ENCODE data around the gene SLC27A3.

Gene SLC27A3

DNA sequence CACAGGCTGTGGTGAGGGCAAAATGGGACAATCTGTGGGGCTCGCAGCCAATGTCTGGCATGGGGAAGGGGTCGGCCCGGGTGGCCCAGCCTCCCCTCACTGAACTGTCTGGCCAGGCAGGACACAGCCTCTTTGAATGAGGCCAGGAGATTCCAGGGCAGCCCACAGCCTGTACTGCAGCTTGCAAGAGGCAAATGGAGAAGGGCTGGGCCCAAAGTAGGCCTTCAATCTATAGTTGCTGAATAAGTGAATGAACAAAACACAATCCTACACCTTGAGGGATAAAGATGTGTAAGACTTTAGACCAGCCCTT lies 23.2 kb downstream of the SLC27A3 start:
- DNase-seq (ENCODE audit: low read depth in 2 of 2), result no peak

DNA sequence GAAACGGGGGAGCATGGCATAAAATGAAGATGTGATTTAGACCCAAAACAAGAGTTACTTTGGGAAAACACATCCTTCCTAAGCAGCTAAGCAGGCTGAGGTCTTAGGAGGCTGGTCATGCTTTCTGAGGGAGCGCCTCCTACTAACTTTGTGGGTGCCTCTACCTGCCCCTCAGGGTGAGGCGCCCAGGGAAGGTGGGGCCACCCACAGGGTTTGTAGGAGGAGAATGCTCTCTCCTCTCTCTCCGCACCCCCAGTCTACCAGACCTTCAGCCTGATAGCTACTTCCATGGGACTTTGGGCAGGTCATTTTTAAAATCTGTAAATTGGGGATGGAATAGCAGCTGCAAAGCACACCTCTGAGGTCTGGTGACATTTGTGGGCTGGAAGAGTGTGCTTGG lies 23.8 kb downstream of the SLC27A3 start:
- no peak for DNase-seq (ENCODE audit: low read depth in 2 of 2)

DNA sequence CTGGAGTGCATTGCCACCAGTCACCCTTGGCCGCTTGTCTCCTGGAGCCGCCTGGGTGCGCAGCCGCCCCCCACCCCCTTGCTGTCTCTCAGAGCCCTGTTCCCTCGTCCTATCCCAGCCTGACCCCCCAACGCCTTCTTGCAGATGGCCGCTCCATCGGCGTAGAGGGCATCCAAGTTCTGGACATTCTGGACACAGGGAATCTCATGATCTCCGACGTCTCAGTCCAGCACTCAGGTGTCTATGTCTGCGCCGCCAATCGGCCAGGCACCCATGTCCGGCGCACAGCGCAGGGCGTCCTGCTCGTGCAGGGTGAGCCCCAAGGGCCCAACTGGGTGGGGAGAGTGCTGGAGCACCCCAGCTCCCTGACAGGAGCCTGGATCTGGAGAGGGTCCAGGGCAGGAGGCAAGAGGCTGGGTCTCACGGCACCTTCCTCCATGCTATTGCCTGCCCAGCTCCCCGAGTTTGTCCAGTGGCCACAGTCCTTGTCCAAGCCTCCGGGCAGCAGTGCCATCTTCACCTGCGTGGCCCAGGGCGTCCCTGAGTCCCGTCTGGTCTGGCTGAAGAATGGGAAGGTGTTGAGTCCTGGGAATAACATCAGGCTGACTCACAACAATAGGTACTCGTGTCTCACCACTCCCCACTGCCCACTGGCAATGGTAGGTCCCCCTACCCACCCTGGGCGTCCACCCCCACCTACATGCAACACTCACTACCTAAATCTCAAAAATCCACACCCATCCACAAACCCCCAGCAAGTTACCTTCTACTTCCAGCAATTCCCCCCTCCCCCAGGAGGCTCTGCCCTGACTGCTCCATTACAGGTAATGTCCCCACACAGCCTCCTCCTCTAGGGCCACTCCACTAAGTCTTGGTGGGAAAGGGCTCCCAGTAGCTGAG lies 24.6 kb downstream of the SLC27A3 start:
- no peak for DNase-seq (ENCODE audit: low read depth in 2 of 2)

DNA sequence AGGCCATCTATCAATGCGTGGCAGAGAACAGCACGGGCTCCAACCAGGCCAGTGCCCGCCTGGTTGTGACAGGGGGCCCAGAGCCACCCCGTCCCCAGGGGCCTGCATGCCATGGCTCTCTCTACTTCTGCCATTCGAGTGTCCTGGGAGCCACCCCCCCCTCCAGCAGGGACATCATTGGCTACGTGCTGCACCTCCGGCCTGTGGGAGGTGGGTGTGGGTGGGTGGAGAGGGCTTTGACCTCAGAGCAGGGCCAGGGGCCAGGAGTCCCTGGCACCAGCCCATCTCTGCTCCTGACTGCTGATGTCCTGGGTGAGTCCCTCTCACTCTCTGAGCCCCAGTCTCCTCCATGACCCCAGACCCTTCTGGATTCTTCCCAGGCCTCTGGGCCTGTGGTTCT lies 25.3 kb downstream of the SLC27A3 start:
- DNase-seq (ENCODE audit: low read depth in 2 of 2), result no peak

DNA sequence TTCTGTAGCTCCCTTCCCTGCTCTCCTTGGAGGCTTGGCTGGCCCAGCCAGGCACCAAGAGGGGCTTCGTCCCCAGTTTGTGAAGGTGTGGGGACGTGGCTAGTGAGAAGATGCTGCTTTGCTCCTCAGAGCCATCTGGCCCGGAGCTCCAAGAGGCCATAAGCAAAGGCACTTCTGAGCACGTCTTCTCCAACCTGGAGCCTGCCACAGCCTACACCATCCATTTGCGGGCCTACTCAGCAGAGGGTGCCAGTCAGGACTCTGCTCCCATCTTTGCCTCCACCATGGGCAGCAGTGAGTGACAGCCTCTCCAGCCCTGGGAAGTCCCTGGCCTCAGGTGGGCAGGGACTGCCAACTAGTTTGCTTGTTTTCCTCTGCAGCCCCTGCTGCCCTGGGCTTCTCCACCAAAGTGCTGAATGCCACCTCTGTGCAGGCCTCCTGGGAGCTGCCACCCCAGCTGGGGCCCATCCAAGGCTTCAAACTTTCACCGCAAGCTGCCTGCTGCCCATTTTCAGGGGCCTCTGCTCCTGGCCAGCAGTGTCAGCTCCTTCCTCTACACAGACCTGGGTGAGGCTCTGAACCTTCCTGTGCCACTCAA lies 25.9 kb downstream of the SLC27A3 start:
- no peak for DNase-seq (ENCODE audit: low read depth in 2 of 2)

DNA sequence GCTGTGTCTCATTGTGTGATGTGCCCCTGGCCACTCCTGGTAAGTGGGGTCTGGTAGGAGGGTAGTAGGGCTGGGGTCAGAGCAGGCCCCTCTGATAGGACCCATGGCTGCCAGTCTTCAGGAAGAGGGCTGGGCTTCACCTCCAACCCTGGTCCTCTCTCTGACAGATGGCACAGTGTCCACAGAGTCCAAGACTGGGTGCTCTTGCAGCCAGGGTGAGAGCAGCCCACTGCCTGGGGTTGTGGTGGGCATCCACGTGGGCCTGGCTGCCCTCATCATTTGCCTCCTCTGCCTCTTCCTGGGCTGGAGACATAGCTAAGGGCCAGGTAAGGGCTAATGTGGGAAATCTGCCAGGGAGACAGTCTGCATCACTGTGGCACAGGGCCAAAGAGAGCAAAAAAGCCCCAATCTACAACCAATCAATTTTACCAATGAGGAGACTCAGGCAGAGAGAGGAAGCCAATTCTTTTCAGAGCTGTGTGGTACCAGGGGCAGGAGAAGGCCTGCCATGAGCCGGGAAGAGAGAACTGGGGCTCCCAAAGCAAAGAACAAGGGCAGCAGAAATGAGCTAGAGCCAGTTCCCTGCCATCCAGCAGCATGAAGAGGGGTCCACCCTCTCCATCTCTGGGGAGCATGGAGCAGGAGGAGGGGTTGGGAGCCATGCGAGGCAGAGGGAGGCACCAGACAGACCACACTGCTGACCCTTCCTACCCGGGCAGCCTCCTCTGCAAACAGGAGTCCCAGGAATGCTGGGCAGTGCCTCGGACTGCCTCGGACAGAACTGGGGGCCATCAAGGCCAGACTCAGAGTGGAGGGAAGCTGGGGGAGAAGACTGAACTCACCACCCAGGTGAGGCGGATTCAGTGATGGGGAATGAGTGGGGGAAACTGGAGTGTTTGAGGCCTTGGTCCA lies 26.8 kb downstream of the SLC27A3 start:
- DNase-seq (ENCODE audit: low read depth in 2 of 2), result no peak

DNA sequence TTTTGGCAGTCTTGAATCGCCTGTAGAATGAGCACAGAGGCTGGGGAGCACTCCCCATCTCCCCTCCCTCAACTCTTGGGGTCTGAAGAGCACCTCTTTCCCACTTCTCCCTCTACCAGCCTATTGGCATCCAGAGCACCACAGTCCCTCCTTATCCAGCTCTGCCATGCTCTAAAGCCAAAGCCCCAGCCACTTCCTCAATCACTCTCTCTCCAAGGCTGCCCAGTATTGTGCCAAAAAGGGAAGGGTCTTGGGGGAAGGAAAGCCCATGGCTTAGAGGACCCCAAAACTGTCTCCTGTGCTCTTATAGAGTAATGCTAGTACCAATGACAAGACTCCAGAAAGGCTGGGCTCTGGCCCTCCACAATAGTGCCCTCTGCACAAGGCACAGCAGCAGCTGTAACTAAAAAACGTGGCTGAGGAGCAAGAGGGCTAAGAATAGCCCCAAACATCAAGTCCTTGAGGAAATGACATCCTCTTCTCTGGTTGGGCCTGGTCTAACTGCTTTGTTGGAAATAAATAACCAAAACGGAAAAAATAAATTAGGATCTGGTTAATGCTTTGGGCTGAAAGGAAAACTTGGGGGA lies 28.4 kb downstream of the SLC27A3 start:
- no peak for DNase-seq (ENCODE audit: low read depth in 2 of 2)

DNA sequence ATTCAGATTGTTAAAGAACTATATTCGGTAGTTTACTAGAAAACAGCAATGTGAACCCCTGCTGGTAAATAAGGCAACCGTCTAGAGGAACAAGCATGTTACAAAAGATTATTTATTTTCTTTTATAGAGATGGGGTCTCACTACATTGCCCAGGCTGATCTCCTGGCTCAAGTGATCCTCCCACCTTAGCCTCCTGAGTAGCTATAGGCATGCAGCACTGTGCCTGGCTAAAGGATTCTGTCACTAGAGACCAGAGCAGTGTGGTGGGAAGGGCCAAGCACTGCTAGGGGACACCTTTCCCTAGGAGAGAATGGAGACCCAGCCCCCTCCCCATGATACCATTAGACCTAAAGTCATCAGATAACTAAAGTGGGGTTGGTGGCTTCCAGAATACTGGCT lies 28.9 kb downstream of the SLC27A3 start:
- no peak for DNase-seq (ENCODE audit: low read depth in 2 of 2)

DNA sequence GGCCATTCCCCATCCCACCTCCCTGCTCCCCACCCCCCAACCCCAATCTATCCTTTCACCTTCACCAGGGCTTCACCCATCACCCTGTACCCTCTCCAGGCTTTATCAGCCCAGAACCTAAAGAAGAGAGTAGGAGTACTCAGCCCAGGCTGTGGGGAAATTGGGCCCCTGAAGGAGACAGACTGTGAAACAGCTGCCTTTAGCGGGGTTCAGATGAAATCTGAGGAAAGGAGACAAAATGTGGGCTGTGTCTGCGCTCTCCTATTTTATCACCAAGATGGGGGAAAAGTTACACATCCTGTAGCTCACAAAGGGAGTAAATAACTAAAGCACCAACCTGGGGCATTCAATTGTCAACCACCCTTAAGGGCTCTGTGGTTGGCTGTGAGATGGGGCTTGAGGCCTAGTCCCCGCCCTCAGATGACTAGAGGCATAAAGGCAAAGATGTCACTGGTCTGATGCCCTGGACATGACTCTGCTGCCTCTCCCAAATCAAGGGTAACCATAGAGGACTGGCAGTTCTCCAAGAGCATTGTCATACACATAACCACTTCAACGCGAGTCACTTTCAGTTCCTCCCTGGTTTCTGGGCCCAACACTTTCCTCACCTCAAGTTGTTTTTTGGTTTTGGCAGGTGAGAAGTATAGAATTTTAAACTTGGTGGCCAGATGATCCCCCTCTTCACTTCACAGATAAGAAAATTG lies 30.0 kb downstream of the SLC27A3 start:
- peak; percentile 36 to 58 for DNase-seq (ENCODE audit: low read depth in 2 of 2)

DNA sequence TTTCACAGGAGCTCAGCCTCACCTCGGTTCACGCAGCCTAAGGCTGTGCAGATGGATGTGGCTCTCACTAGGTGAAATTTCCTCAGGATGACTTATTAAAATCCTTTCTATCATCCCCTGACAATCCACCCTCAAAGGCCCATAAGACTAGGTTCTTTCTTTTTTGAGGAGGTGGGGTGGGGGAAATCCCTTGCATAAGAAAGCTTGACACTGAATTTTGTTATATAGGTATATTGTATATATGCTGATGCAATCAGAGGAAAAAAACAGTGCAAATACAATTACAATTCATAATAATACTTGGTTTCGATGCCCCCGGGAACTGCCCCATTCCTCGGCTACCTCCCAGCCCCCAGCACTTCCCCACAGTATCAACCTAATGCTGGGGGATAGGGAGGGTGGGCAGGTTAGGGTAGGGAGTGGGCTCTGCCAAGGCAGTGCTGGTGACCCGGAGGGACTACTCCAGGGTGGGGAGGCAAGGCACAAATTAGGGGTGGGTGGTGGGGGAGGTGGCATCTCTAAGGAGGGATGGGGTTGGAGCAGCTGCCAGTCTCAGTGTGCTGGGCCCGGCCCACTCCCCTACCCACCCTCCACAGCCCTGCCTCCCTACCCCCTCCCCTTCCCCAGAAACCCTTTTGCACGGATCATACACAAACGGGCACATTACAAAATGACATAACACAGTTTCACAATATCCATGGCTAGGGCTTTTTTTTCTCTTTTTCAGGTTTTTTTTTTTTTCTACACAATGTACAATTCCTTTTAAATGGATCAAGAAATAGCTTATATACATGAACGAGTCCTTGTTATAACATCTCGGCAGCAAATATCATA lies 30.9 kb downstream of the SLC27A3 start:
- DNase-seq (ENCODE audit: low read depth in 2 of 2), result no peak

DNA sequence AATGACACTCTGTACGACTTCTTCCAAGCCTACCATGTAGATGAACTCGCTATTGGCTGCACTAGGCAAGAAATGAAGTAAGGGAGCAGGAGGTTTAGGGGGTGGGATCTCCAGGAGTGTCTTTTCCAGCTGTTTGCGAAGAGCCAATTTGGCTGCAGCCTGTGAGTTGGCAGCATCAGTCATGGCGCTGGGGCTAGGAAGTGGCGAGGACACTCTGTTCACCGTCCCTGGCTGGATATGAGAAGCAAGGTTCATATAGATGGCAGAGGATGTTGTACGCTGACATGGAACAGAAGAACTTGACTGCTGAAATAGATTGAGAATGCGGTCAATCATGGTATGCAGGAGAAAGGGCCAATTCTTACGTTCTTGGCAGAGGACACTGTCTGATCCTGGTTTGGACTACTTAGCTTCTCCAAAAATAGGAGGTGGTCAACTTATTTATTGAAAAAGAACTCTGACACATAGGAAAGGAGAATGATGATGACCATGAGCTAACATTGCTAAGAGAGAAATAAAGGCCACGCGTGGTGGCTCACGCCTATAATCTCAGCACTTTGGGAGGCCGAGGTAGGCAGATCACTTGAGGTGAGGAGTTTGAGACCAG lies 41.2 kb downstream of the SLC27A3 start:
- DNase-seq (ENCODE audit: low read depth in 2 of 2), result no peak

DNA sequence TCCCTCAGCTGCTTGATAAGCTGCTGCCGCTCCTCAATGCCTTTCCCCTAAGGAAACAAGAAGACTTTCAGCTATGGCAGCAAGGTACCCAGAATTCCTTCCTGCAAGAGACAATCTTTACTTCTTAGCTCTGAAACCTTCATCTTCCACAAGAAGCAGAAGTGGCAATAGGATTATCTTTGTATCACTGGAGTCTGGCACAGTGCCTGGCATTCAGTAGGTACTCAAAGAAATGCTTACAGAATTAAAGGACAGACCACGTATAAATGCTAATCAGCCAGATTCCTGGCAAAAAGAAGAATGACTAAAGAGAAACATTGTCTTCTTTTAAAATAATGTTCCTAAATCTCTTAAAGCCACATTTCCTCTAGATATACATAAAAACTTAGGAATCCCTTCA lies 43.7 kb downstream of the SLC27A3 start:
- DNase-seq (ENCODE audit: low read depth in 2 of 2), result no peak

DNA sequence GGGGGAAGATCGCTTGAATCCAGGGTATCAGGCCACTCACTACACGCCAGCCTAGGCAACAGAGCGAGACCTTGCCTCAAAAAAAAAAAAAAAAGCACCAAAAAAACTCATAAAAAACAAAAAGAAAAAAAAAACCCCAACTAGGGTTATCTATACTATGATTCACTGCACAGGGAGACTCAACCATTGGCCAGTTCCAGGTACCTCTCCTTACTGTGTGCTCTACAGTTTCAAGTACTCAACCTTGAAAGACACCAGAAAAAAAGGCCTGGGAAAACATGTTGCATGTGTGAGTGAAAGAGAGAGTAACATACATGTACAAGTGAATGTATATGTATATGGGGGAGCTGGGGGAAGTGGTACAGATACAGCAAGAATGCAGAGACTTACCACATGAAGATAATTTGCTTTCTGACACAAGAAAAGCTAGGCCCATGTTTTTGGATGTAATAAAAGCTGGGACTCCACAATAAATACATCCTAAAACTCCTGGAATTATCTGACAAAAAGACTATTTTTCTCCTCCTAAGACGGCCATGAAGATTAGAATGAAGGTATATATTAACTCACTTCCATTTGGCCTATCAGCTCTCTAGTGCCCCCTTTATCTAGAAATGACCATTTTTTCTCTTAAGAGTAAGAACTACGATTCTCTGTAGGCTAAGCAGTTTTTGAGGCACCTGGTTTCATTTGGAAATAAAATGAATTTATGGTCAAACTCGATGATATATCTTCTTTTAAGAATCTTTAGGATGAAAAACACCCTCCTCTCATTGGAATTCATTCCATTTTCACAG lies 52.2 kb downstream of the SLC27A3 start:
- DNase-seq (ENCODE audit: low read depth in 2 of 2), result no peak
